CD4-positive, alpha-beta T cell treated with Interferon alpha-2 for 1 hour (primary cell): ENCODE measurements around the gene NAP1L5.

Source experiments
- DNase-seq, 2 donors: peaks; one replicate each; pipeline ENCODE4 v3.0.0-alpha.2; 2020 to 2022

The NAP1L5 gene

GRCh38 chr4:88722276-88722780 is 24.7 kb upstream of the NAP1L5 start:
- no peak for DNase-seq

GRCh38 chr4:88720451-88721428 is 23.1 kb upstream of the NAP1L5 start:
- DNase-seq = no peak

- DNase-seq = no peak
Observed at GRCh38 chr4:88719381-88719780, 21.8 kb upstream of the NAP1L5 start.

GRCh38 chr4:88718098-88718497 is 20.5 kb upstream of the NAP1L5 start:
- DNase-seq = no peak

GRCh38 chr4:88713782-88714181 is 16.2 kb upstream of the NAP1L5 start:
- no peak for DNase-seq

- no peak for DNase-seq
Observed at GRCh38 chr4:88709989-88710388, 12.4 kb upstream of the NAP1L5 start.

- DNase-seq = no peak
Observed at GRCh38 chr4:88706574-88706973, 8.9 kb upstream of the NAP1L5 start.

- DNase-seq = no peak
Observed at GRCh38 chr4:88705805-88706492, 8.3 kb upstream of the NAP1L5 start.

- no peak for DNase-seq
Observed at GRCh38 chr4:88705223-88705622, 7.6 kb upstream of the NAP1L5 start.

- no peak for DNase-seq
Observed at GRCh38 chr4:88702782-88703181, 5.2 kb upstream of the NAP1L5 start.

GRCh38 chr4:88698519-88698918 is 890 bp upstream of the NAP1L5 start:
- no peak for DNase-seq

GRCh38 chr4:88697141-88697540 is 488 bp downstream of the NAP1L5 start:
- peak; percentile 4 to 46 for DNase-seq

GRCh38 chr4:88696630-88697029 is 999 bp downstream of the NAP1L5 start:
- DNase-seq = no peak

- DNase-seq = no peak
Observed at GRCh38 chr4:88693792-88694191, 3.8 kb downstream of the NAP1L5 start.

GRCh38 chr4:88690355-88690754 is 7.3 kb downstream of the NAP1L5 start:
- no peak for DNase-seq

- no peak for DNase-seq
Observed at GRCh38 chr4:88681209-88681608, 16.4 kb downstream of the NAP1L5 start.

- DNase-seq = no peak
Observed at GRCh38 chr4:88675543-88675942, 22.1 kb downstream of the NAP1L5 start.

GRCh38 chr4:88674979-88675378 is 22.6 kb downstream of the NAP1L5 start:
- DNase-seq = no peak

GRCh38 chr4:88674565-88674964 is 23.1 kb downstream of the NAP1L5 start:
- DNase-seq = no peak

GRCh38 chr4:88673886-88674285 is 23.7 kb downstream of the NAP1L5 start:
- DNase-seq = no peak

GRCh38 chr4:88672987-88673386 is 24.6 kb downstream of the NAP1L5 start:
- DNase-seq = peak; percentile 5 to 29

- no peak for DNase-seq
Observed at GRCh38 chr4:88661739-88662138, 35.9 kb downstream of the NAP1L5 start.

GRCh38 chr4:88660446-88661294 is 37.0 kb downstream of the NAP1L5 start:
- no peak for DNase-seq
